NB4 (cell line): ENCODE measurements around the gene PDE4B.

ENCODE experiments used
- CTCF ChIP-seq: IDR thresholded peaks from one replicate; pipeline ENCODE4 v1.5.1; 2012; ENCODE audit warnings: low read depth, low read length
- MAX ChIP-seq: IDR thresholded peaks from 2 replicates; pipeline ENCODE4 v1.6.1; 2011; ENCODE audit warnings: low read depth, low read length
- POLR2A ChIP-seq: IDR thresholded peaks from 2 replicates; pipeline ENCODE4 v1.6.1; 2011; ENCODE audit warnings: mild to moderate bottlenecking; ENCODE audit not compliant: insufficient read length; ENCODE audit errors: extremely low read depth

- TF ChIP-seq CTCF (no peak), MAX (no peak), POLR2A (no peak)
Measured at GRCh38 chr1:65773391-65774123, 19.1 kb upstream of the PDE4B start.
